ENCODE results near the gene GAS2.
A peak's percentile ranks its signal among the peaks of the same experiment; 100 is the strongest.

GAS2 gene

DNA sequence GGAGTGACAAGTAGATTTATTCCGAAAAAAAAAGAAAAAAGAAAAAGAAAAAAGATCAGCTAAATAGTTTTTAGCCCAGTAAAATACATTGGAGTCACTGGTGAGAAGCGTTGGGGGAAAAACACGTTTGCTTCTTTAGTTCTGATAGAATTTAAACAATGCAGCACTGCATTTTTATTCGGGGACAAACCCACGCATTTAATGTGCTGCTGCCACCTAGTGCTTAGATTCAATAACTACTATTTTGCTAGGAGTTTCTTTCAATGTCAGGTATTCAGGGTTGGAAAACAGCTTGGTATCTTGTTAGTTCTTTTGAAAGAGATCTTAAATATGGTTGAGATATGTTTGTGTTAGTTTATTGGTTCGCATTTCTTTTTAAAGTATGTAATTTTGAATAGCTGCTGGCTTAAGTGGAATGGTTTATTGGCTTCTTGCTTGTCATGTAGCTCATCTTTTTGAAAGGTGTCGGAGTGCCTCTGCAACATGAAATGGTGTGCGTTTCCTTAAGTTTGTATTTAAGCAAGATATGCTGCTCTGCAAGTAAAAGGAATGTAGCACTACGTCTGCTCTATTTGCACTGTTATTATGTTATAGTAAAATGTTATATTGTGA, 121.2 kb downstream of the GAS2 start:
- peak; percentile 10 for DNase-seq

- no peak for DNase-seq
These were observed 126.1 kb downstream of the GAS2 start for GRCh38 chr11:22792497-22792896.

DNA sequence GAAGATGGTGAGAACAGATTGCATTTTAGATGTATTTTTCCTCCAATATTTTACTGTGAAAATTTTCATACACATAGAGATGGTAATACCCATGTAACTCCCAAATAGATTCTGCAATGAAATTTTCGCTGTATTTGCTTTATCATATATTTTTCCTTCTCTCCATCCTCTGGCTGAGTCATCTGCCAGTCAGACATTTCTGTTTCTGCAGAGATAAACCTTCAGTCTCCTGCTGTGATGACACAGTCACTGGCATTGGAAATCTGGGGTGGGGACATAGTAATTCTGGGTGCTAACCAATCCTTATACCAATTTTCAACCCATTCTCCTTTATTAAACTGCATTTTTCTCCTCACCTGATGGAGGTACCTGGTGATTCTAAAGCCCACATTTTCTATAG, 129.5 kb downstream of the GAS2 start:
- no peak for DNase-seq

DNA sequence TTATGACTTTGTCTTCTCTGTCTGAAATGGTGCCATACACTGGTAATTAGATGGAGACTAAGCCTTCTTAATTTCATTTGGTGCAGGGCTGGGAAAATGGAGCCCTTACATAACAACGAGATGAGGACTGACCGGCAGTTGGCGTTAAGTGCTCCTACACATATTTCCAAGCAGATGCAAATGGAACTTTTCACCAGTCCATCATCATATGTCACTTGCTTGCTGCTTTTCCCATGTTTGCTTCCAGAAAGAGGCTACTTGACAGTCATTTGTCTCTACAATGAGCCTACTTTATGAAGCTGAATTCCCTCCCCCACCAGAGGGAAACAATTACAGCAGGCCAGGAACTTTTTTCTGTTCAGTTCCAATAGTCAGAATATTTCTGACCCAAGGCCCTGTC, 130.6 kb downstream of the GAS2 start:
- no peak for DNase-seq

DNA sequence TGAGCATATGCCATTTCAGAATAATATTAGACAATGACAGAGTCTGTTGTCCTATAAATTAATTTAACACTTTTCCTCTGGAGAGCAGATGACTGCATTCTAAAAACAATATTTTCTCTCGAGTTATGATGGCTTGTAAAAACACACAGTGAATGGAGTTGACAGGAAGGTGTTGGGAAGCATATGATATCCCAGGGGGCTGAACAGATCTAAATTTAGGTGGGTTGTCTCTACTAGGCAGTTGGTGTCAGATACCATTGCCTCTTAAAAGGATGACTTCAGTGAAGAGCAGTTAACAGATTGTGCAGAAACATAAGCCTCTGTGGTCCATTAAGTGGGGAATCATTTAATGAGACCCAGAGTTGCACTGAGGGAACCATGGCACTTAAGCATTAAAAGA, 132.5 kb downstream of the GAS2 start:
- no peak for DNase-seq

GRCh38 chr11:22800482-22800881, 134.1 kb downstream of the GAS2 start:
- no peak for DNase-seq

DNA sequence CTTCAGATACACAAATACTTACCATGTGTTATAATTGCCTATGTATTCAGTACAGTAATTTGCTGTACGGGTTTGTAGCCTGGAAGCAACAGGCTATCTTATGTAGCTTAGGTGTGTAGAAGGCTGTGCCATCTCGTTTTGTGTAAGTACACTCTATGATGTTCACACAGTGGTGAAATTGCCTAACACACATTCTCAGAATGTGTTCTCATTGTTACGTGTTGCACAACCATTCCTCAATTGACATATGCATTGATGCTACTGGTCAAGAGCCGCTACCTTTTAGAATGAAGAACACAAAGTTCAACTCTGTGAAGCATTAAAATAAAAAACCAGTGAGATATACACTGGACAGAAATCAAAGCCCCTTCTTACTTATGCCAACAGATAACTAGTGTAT, 136.4 kb downstream of the GAS2 start:
- no peak for DNase-seq

DNA sequence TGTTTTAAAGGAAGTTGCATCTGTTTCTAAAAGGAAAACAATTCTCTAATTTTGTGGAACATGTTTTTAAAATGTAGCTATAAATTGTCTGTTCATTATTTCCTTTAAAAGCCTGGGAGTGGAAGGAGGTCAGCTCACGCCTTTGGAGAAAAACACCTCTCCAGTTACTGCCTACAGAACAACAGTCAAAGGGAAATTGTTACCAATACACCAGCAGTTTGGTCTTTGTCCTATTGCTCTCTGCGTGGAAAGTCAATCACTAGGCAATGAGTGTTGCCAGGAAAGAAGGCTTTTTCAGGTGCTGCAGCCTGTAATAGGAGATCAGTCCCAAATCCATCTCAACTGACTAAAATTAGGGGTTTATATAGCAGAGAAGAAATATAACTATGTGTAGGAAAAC, 141.0 kb downstream of the GAS2 start:
- DNase-seq, result no peak

DNA sequence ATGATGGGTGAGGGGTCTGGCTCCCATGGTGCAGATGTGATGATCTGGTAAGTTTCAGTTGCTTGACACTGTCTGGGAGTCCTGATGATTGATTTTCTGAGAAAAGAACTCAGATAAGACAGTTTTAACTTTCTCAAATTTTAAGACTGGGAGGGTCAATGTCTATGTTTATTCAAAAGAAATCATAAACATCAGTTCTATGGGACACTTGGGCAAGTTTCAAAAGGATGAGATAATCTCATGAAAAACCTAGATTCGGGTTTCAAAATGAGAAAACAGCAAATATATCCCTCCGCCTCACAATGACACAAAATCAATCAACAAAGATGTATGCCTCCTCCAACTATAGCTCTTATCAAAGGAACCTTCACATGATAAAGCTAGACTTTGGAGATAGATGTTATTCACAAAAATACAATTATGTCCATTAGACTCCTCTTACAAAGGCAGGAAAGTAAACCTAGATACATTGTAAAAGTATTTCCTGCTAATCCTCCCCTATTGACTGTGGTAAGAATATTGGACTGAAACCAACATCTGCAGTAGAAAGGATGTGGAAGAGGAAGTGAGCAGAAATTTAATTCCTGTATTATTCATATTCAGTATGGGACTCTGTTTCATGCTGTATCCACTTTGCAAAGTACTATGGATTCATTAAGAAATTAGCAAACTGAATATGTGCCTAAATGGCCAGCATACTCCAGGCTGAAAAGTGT, 141.6 kb downstream of the GAS2 start:
- DNase-seq, result no peak

DNA sequence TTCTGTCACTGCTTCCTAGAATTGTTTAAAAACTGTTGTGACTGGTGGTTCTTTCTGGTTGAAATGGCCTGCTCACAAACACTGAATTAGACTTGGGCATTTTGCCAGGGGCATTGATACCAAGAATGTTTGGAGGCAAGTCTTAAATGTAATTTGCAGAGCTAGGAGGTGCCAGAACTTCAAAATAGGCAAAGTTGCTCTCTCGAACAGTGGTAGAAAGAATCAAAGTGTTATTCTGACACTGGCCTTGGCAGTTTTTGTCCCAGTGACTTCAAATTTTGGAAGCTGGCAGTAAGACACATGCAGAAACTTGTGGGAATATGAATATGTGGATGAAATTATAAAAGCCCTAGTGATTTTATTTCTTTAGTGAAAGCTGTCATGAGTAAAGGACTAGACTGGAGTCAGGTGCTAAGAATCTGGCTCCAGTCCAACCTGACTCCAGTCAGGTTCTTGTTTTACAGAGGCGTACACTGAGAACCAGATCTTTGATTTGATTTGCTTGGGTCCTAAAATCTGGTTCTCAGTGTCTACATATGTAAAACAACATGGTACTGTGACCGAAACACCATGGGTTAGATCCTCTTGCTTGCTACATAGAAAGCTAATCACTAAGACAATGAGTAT, 142.3 kb downstream of the GAS2 start:
- no peak for DNase-seq

DNA sequence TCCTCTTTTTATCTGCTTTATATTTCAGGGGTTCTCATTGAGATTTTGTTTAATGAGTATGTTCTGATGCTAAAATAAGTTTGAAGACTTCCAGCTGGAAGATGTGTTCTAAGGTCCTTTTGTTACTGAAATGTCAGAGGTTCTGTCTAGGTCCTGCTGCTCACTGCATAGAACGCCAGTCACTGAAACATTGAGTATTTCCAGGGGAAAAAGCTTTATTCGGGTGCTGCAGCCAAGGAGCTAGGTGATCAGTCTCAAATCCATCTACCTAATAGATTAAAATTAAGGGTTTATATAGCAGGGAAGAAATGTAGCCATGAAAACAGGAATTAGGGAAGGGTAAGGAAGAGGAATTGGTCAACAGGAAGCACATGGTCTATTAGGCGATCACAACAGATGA, 143.5 kb downstream of the GAS2 start:
- DNase-seq, result no peak

DNA sequence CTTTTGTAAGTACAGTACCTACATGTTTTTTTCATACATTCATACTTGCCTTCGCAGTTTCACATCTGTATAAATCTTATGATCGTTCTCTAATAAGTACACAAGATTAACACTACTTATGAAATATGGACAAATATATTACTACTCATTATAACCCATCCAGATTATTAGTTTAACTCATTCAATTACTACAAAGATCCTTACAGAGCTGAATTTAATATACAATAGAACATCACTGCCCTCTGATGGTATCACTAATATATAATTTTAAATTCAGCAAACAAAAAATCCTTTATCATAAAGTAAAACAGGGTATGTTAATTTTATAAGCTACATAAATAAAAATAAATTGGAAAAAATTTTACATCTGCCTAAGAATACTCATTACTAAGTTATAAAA, 155.8 kb downstream of the GAS2 start:
- no peak for DNase-seq

DNA sequence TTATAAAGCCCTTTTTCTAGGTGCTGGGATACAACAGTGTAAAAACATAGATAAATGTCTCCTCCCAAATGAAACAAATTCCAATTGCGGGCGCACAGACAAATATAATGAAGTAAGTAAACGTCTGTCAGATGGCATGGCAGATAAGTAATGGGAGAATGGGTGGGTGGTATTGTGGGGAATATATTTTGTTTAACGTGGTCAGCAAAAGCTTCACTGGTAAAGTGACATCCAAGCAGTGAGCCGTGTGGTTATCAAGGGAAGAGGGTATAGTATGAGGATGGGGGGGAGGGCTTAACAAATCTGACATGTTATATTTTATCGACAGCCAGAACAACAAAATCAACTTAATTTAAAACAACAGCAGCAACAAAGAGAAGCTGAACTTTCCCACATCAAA, 162.0 kb downstream of the GAS2 start:
- no peak for DNase-seq

GRCh38 chr11:22829231-22830081, 163.0 kb downstream of the GAS2 start, which contains the start of gene SVIP:
Gene SVIP, minus strand, starts transcription at chr11:22829801. Its CDS starts 53 bp downstream, at chr11:22829748.
- peak; percentile 86 for DNase-seq

DNA sequence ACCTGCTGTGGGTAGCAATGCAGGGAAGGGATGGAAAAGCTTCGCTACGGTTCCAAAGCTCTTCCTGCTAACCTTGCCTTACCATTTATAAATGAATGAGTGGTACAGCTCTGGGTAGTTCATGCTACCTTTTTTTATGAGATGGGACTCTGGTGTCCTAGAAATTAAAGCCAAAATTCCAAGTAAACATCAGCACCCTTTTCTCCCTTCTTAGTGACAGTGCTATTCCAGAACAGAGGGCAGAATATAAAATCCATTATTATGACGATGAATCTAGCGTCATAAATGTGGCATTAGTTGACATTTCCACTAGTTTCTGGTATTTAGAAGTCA, 163.6 kb downstream of the GAS2 start:
- no peak for DNase-seq

GRCh38 chr11:22832315-22833015, 166.1 kb downstream of the GAS2 start:
- DNase-seq, result no peak

- no peak for DNase-seq
These were observed 180.3 kb downstream of the GAS2 start for GRCh38 chr11:22846726-22847125.

DNA sequence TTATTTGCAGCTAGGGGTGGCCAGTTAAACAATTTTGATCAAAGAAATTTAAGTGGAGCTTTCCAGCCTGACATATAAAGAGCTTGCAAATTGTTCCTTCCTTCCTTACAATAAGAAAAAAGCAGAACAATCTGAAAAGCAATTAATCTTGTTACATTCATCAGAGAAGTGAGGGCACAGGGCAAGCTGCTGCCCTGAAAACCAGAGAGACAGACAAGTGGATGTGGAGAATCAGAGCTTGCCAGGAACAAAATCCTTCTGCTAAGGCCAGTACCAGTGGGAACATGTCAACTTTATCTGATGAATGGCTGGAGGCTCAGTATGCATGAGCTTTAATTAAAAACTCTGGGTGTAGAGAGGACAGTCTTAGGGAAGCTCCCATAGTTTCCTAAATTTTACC, 185.1 kb downstream of the GAS2 start:
- DNase-seq, result no peak

DNA sequence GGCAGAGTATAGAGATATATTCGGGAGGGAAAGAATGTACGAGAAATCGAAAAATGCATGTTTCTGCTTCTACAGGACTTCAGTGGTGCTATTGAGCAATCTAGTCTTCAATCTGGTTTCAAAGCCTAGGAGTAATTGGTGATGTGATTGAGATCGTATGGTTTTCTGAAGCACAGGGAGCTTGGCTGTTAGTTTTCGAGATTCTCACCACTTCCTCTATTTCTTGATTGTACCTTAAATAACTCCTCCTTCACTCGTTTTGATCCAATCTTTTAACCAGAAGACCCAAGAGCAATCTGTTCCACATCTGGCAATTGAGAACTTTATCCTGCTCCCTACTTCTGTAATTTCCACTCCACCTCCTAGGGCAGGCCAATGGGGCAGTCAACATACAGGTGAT, 193.3 kb downstream of the GAS2 start:
- no peak for DNase-seq

- DNase-seq, result no peak
These were observed 193.8 kb downstream of the GAS2 start, which contains the start of gene CCDC179 for GRCh38 chr11:22860241-22860640. Gene CCDC179, minus strand, starts transcription at chr11:22860474. Its CDS starts 53 bp downstream, at chr11:22860421.

Data from central memory CD4-positive, alpha-beta T cell (primary cell).